ENCODE data around the gene MSL1.
A peak's percentile ranks its signal among the peaks of the same experiment; 100 is the strongest.

MSL1 gene, protein sequence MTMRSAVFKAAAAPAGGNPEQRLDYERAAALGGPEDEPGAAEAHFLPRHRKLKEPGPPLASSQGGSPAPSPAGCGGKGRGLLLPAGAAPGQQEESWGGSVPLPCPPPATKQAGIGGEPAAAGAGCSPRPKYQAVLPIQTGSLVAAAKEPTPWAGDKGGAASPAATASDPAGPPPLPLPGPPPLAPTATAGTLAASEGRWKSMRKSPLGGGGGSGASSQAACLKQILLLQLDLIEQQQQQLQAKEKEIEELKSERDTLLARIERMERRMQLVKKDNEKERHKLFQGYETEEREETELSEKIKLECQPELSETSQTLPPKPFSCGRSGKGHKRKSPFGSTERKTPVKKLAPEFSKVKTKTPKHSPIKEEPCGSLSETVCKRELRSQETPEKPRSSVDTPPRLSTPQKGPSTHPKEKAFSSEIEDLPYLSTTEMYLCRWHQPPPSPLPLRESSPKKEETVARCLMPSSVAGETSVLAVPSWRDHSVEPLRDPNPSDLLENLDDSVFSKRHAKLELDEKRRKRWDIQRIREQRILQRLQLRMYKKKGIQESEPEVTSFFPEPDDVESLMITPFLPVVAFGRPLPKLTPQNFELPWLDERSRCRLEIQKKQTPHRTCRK

DNA sequence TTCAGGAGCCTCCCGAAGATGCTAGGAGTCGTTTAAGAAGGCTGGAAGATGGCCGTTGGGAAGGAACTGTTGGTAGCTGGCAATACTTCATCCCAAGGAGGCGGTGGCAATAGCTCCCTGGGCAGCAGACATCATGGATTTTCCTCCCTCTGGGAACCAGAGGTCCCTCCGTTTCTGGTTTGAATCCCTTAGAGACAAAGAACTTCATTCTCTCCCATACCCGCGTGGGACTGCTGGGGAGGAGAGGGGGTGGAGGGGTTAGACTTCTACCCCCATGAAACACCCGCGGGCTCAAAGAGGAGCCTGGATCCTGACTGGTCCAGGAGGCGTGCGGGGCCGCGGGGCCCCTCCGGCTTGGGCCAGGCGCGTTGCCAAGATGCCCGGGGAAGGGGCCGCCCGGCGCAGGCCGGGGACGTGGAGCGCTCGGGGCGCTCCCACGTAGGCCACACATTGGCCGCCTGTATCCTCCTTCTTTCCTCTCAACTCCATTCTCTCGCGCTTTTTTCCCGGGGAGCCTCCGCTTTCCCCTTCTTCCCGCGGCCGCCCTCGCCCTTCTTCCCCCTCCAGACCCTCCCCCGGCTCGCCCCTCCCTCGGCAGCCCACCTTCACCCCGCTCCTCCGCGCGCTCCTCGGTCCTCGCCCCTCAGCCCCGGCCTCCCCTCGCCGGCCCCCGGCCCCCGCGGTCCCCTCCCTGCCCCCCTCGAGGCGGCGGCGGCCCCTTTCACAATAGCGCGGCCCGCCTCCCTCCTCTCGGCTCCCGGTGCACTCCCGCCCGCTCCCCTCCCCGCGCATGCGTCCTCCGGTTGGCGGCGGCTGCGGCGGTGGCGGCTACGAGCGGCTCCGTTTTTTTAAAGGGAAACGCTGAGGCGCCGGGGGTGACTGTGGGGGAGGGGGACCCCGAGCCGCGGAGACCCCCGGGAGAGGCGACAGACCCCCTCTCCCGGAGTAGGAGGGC, at the start of gene MSL1:
TSS of gene MSL1 (plus strand) at position 791 of the 955 bp plus-strand sequence. CDS start 642 bp downstream, outside the sequence.
- DNase-seq (ENCODE audit: low read depth in 2 of 2, low spot score in 1 of 2), result peak; percentile 61 to 75

DNA sequence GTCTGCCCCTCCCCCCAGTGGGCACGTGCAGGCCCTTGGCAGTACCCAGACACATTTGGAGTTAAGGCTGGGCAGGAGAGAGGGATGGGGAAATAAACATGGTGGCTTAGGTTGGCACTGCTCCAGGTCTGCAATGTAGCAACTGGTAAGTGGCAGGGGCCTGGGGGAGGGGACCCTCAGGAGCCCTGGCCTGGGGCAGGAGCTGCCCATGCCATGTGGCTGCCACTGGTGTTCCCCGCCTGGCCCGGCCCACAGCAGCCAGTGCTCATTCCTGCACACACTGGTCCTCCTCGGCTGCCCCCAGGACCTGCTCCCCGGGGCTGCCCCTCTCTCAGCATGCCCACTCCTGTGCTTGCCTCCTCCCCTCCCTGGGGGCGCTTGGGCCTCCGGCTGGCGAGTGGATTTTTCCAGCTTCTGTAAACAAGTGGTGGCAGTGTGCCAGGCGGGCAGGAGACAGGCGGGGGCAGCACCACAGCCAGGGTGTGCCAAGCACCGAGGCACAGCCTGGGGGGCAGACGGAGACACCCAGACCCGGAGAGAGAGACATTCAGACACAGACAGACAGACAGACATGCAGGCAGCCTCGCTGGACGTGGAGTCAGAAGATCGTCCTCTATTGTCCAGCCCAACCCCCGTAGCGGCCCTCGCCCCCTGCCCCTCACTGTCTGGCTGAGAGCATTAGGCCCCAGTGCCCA, 49.6 kb upstream of the MSL1 start:
- DNase-seq (ENCODE audit: low read depth in 2 of 2, low spot score in 1 of 2), result no peak

DNA sequence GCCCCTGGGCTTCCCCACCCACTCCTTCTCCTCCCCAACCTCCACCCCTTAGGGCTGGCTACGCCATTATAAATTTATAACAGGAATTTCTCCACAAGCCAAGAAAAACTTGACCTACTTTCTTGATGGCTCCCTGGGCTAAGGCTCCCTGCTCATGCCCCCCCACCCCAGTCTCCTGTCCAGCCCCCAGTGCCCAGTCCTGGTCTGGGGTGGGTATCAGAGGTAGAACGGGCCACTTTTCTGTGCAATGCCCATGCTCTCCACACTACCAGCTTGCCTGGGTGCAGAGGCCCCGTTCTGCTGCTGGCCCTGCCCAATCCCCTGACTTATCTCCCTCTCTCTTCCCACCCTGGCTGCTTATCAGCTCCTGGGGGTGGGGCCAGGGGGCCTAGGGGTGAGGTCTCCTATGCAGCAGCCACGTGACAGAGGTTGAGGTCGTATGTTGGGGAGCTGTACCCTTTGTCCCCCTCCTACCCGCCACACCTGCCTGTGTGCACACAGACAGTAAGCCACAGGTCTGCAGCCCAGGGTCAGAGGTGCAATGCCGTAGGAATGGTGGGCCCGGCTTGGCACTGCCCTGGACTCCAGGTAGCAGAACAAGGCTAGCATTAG, 48.9 kb upstream of the MSL1 start:
- no peak for DNase-seq (ENCODE audit: low read depth in 2 of 2, low spot score in 1 of 2)

DNA sequence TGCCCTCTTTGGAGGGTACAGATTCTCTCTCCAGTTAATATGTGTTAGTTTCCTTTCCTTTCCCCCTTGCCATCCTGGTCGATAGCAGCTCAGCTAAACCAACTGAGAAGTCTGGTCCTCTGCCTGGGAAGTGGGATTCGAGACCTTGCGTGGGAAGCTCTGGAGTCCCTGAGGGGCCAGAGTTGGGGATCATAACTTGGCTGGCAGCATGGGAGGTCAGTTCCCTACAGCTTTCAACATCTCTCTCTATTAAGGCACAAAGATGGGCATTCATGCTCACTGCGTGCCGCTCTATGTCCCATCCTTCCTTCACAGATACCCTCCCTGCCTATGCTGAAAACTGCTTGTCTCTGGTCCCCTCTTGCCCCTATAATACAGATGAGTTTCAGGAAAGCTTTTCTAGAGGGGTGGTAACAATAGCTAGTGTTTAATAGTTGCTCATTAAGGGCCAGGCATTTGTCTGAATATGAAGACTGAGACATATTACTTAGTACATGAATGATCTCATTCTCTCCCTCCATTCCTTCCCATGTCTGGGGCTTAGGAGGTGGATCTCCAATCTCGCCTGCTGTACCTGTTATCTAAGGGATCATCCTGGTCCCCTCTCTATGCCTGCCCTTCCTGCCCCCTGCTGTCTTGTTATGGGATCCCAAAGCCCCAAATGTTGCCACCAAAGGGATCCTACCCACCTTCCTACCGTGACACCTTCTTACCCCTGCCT, 48.2 kb upstream of the MSL1 start:
- DNase-seq (ENCODE audit: low read depth in 2 of 2, low spot score in 1 of 2), result no peak

DNA sequence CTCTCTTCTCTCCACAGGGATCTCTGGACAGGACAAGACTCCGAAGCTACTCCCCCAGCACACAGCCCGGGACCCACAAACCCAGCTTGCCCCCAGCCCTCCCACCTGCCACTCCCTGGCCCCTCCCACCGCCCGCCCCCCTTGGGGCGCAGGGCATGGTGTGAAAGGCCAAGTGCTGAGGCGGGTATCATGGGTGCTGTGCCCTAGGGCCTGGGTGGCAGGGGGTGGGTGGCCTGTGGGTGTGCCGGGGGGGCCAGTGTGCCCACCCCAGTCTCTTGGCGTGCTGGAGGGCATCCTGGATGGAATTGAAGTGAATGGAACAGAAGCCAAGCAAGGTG, 47.6 kb upstream of the MSL1 start:
- DNase-seq (ENCODE audit: low read depth in 2 of 2, low spot score in 1 of 2), result no peak

DNA sequence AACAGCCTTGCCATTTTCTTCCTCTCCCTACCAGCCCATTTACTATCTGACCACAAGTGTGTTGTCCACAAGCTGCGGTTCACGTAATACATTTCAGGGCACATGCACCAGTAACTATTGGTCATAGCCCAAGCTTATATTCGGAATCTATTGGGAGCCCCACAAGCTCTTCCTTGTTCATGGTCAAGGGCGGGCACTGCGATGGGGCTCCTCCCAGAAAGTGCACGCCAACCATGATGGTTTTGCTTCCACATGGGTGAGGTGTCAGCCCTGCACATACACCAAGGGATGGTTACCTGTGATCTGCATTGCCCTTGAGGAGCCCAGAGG, 46.9 kb upstream of the MSL1 start:
- no peak for DNase-seq (ENCODE audit: low read depth in 2 of 2, low spot score in 1 of 2)

DNA sequence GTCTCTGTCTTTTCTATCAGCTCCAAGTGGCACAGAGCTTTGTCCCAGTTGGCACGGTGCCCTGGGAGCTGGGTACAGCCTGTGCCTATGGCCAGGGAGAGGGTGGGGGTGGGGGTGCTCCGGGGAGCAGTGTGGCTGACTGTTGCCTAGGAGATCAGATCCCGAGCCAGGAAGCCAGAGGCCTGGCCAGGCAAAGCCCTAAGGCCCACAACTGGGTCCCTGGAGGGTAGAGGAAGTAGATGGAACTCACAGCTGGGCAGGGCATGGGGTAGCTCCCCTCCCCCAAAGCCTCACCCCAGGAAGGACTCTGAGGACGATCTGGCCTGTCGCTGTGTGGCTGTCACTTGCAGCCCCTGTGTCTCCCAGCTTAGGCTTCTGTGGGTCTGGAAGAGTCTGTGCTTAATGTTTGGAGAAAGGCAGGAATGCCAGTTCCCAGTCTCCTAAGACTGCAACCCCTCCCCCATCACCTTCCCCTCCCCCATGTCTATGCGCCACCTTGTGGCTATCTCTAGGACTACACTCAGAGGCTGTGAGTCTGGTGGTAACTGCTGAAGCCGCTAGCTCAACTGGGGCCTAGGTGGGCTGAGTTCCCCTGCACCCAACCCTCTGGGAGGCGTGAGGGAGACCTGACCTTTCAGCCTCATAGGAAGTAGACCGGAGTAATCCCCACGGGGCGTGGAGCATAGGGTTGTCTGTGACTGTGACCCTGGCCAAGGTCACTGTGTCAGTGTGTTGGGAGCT, 46.4 kb upstream of the MSL1 start:
- peak in 1 of 2 donors; percentile 48 for DNase-seq (ENCODE audit: low read depth in 2 of 2, low spot score in 1 of 2)

DNA sequence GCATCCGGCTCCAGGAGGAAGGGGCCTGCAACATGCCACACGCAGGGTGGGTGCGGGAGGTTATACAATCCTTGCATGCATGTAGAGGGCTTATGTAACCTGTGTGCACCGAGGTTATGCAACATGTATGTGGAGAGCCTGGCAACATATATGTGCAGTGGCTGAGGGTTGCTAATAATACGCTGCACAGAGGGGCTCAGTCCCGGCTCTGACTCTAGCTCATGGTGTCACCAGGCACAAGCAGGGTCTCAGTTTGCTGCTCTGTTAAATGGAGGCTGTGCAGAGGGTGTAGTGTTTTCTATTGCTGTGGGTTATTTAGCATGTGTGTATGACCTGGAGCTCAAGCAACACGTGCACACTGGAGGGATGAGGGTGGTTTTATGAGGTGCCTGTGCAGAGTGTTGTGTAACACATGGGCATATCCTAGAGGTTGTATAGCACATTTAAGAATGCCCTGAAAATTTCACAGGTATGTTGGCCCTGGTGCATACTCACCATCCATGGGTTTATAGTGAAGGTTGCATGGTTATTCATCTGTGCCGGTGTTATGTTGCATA, 45.8 kb upstream of the MSL1 start:
- DNase-seq (ENCODE audit: low read depth in 2 of 2, low spot score in 1 of 2), result no peak

DNA sequence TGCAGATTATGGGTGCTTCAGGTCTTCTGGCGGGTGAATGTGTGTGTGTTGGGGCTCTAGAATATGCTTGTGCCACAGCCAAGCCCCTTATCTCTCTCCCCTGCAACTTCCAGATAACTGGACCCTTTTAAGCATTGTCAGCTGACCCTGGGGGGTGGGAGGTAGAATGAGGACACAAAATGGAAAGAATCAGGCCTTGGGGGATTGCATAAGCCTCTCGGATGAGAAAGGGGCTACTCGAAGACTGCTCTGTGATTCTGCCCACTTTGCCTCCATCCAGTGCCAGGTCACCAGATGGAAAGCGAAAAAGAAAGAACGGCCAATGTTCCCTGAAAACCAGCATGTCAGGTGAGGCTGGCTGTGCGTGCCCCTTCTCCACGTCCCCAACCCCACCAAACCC, 45.2 kb upstream of the MSL1 start:
- DNase-seq (ENCODE audit: low read depth in 2 of 2, low spot score in 1 of 2), result no peak

DNA sequence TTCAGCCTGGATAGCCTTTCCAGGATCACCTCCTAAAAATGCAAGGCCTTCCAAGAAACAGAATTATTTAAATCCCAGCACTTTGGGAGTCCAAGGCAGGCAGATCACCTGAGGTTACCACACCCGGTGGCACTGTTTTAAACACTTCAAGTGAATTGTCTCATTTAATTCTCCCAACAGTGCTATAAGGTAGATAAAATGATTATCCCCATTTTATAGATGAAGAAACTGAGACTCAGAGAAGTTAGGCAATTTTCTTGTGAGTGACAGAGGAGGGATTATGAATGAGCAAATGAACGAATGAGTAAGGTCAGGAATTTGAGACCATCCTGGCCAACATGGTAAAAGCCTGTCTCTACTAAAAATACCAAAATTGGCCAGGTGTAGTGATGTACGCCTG, 42.2 kb upstream of the MSL1 start:
- DNase-seq (ENCODE audit: low read depth in 2 of 2, low spot score in 1 of 2), result no peak

DNA sequence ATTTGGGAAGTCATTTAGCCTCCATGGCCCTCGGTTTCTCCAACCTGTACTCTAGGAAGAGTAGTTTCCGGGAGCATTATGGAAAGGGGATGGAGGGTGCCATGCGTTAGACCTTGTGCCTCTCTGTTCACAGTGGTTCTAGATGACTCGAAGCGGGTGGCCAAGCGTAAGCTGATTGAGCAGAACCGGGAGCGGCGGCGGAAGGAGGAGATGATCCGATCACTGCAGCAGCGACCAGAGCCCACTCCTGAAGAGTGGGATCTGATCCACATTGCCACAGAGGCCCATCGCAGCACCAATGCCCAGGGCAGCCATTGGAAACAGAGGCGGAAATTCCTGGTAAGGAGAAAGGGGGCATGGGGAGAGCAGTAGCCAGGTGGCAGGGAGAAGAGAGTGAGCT, 37.3 kb upstream of the MSL1 start:
- DNase-seq (ENCODE audit: low read depth in 2 of 2, low spot score in 1 of 2), result no peak

DNA sequence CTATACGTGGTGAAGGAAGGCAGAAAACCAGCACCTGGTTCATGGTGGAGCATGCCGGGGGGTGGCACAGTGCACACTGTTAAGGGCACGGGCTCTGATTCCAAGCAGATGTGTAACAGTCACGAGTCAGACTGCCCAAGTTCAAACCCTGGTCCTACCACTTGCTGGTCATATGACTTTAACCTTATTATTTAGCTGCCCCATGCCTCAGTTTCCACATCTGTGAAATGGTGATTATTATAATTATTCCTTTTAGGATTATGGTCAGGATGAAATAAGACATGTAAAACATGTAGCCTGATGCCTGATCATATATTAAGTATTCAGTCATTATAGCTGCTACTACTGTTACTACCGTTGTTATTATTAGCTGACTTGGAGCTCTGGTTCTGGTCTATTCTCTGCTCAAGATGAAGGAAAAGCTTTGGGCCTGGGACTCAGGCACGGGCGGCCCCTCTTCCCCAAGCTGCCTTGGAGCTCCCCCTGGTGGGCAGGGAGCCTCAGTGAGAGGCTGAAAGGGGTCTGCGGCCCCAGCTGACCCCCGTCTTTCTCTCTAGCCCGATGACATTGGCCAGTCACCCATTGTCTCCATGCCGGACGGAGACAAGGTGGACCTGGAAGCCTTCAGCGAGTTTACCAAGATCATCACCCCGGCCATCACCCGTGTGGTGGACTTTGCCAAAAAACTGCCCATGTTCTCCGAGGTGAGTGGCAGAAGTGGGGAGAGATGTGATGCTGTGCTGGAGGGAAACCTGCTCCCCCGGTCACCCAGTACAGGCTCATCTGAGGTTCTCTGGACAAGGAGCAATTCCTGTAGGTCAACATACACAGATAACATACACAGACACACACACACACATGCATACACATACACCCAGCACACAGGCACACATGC, 35.4 kb upstream of the MSL1 start:
- peak in 1 of 2 donors; percentile 47 for DNase-seq (ENCODE audit: low read depth in 2 of 2, low spot score in 1 of 2)

DNA sequence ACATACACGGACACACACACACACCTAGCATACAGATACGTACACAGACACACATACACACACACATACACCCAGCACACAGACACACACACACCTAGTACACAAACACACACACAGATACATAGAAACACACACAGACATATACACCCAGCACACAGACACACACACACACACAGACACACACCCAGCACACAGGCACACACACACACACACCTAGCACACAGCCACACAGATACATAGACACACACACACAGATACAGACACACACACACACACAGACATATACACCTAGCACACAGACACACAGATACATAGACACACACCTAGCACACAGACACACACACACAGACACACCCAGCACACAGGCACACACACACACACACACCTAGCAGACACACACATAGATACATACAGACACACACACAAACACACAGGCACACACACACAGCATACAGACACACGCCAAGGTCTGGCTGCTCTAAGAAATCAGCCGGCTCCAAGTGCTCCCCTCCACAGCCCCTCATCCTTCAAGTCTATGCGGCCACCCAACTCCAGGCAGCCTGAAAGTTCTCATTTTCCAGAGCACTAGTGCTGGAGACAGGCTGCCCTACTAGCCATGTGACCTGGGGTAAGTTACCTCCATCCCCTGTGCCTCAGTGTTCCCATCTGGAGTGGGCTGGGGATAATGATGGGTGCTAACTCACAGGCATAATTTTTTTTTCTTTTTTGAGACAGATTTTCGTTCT, 34.5 kb upstream of the MSL1 start:
- no peak for DNase-seq (ENCODE audit: low read depth in 2 of 2, low spot score in 1 of 2)

DNA sequence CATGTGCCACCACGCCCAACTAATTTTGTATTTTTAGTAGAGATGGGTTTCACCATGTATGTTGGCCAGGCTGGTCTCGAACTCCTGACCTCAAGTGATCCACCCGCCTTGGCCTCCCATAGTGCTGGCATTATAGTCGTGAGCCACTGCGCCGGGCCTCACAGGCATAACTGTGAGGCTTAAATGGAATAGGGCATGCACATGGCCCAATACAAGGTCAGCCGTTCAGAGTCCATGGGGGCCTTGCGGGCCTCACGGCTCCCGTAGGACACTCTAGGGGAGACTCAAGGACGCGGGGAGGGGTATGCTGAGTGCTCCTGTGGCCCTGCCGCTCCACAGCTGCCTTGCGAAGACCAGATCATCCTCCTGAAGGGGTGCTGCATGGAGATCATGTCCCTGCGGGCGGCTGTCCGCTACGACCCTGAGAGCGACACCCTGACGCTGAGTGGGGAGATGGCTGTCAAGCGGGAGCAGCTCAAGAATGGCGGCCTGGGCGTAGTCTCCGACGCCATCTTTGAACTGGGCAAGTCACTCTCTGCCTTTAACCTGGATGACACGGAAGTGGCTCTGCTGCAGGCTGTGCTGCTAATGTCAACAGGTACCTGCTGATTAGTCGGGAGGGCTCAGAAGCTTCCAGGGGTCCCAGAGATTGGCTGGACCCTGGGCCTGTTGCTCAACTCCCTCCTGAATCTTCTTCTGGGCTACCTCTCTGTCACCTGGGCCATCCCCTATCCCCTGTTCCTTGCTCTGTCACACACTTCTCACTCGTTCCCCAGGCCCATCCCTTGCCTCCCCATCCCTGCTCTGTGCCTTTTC, 33.7 kb upstream of the MSL1 start:
- no peak for DNase-seq (ENCODE audit: low read depth in 2 of 2, low spot score in 1 of 2)

DNA sequence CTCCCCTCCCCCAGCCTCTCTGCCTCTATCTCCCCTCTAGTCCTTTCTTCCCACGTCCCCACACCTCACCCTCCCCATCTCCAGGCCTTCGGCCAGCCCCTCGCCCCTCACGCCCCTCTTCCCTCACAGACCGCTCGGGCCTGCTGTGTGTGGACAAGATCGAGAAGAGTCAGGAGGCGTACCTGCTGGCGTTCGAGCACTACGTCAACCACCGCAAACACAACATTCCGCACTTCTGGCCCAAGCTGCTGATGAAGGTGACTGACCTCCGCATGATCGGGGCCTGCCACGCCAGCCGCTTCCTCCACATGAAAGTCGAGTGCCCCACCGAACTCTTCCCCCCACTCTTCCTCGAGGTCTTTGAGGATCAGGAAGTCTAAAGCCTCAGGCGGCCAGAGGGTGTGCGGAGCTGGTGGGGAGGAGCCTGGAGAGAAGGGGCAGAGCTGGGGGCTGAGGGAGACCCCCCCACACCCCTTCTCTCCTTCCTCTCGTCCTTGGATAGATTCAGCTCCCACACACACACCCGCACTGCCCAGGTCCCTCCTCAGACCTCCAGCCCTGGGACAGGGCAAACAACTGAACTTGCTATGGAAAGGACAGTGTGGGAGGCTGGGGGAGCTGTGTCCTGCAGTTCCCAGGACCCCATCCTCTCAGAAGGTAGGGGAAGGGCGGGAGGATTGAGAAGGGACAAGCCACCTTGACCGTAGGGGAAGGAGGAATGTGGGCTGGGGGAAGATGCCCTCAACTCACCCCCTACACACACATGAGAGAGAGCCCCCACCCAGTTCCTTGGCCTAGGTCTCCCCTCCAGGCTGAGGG, 32.5 kb upstream of the MSL1 start:
- no peak for DNase-seq (ENCODE audit: low read depth in 2 of 2, low spot score in 1 of 2)
